ENCODE results near the gene TGFBR2. TPM values are rescaled to one million over a fixed set of nuclear protein-coding genes. Genes with fewer than 3 reads are reported as not detected.
A peak's percentile ranks its signal among the peaks of the same experiment; 100 is the strongest.

TGFBR2 gene
- total RNA-seq, 6 donors from 2014 or later, result 82.8 to 385 (median 285) TPM

DNA sequence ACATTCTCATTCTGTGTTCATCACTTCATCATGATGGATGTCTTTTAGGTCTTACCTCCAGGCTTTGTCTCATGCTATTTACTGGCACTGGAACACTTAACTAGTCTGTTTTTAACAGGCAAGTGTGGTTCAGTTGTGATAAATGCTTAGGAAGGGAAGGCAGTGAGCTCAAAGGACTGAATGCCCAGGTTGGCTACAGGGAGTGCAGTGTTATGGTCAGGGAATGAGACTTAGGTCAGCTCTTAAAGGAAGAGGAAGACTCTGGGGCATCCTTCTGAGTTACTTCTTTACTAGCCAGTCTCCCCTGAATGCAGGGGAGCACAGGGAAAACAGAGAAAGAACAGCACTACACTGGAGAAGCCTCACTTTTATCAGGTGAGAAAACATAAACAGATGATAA, 72.6 kb downstream of the TGFBR2 start:
- peaks cover 48 to 65% (median 49%) of the 10 kb centered on the region in 4 donors for H3K4me1 ChIP-seq

DNA sequence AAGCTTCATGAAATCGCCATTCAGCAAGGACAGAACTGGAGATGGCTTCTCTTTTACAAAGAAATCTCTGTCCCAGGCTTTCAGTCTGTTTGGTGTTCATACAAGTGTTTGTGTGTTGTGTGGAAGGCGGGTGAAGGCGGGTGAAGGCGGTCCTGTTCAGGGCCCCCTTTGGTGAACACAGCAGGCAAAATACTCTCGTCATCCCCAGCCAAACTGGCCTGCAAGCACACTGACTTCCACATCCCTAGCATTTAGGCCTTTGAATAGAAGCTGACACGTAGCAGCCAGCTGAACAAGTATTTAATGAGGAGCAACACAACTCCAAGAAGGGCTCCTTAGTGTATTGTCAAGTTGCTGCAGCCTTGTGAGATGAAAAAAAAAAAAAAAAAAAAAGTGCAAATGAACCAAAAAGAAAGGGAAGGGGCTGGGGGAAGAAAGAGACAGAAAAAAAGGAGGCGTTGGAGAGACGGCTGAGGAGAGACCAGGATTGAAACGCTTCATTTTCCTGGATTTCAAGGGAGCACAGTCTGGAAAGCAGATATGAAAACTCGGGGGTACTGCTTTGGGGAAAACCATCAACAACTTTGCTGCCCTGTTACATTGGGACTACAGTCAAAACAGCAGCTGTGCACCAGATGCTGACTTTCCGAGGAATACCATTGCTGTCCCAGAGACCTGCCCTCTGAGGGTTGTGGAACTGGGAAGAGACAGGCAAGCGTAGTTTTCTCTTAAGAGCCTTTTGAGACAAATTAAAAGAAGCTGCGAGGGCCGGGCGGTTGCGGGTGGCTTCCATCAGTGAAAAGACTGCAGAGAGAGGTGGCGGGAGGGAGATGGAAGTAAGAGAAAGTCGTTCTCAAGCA, 74.6 kb downstream of the TGFBR2 start:
- ATAC-seq (ENCODE audit: low FRiP score in 2 of 2) (peak; percentile 30 to 61), DNase-seq (peak in 1 of 2 donors; percentile 32)
- Histone ChIP-seq H3K4me3 (no peak overlapping the region), H3K36me3 (peaks cover 8 to 57% (median 30%) of the 10 kb centered on the region in 4 donors), H3K27ac (peak overlapping the region; percentile 41 to 84 (median 63)), H3K4me1 (peaks cover 57 to 77% (median 64%) of the 10 kb centered on the region in 4 donors), H3K9me3 (no peaks in the 10 kb centered on the region), H3K27me3 (no peaks in the 10 kb centered on the region)
- no peak for TF ChIP-seq POLR2A (IDR thresholded peaks at IDR 0.05)
- TF ChIP-seq, protein P1, sequence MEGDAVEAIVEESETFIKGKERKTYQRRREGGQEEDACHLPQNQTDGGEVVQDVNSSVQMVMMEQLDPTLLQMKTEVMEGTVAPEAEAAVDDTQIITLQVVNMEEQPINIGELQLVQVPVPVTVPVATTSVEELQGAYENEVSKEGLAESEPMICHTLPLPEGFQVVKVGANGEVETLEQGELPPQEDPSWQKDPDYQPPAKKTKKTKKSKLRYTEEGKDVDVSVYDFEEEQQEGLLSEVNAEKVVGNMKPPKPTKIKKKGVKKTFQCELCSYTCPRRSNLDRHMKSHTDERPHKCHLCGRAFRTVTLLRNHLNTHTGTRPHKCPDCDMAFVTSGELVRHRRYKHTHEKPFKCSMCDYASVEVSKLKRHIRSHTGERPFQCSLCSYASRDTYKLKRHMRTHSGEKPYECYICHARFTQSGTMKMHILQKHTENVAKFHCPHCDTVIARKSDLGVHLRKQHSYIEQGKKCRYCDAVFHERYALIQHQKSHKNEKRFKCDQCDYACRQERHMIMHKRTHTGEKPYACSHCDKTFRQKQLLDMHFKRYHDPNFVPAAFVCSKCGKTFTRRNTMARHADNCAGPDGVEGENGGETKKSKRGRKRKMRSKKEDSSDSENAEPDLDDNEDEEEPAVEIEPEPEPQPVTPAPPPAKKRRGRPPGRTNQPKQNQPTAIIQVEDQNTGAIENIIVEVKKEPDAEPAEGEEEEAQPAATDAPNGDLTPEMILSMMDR (IDR thresholded peaks at IDR 0.05), result no peak
- 68 to 78% methylated on average over 18 of the region's 18 CpGs for WGBS, 2 donors

More for the DNA sequence above, 72.6 kb downstream of the TGFBR2 start:
- no peaks in the 10 kb centered on the region for H3K27me3 ChIP-seq
- H3K4me3 ChIP-seq, result no peak overlapping the region
- peaks cover 8 to 67% (median 46%) of the 10 kb centered on the region in 4 donors for H3K36me3 ChIP-seq
- H3K27ac ChIP-seq, result peak overlapping the region in 2 of 4 donors; percentile 6 to 84
- H3K9me3 ChIP-seq, result no peaks in the 10 kb centered on the region
- ATAC-seq (ENCODE audit: low FRiP score in 2 of 2) (no peak), DNase-seq (no peak)
- no peak for TF ChIP-seq EP300 (IDR thresholded peaks at IDR 0.05)
- TF ChIP-seq POLR2AphosphoS5 (IDR thresholded peaks at IDR 0.05), result no peak
- TF ChIP-seq POLR2A (IDR thresholded peaks at IDR 0.05), result no peak
- TF ChIP-seq, protein P1 (IDR thresholded peaks at IDR 0.05), result no peak

DNA sequence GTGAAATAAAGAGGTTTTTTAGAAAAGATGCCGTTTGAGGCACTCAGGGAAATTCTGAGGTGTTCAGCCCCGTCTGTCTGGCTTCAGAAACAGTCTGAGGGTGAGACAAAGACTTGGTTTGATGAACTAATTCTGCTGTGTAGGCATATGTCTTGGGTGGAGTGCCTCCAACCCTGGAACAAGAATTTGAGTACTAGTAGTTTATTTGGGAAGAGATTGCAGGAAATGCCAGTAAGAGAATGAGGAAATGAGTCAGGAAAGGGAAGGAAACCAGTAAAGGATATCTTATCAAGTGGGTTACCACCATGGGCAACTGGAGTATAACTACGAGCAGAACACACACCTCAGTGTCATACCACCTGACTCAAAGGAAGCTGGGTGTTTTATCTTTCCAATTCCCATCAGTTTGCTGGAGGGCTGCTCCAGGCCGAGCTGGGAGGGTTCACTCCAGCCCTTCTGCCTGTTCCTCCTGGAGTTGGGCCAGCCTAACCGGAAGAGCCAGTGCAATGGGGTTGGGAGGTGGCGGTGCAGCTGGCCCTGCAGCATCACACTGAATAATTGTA, 75.3 kb downstream of the TGFBR2 start:
- H3K4me3 ChIP-seq, result no peak overlapping the region
- peaks cover 60 to 73% (median 65%) of the 10 kb centered on the region in 4 donors for H3K4me1 ChIP-seq
- peaks cover 6 to 53% (median 26%) of the 10 kb centered on the region in 4 donors for H3K36me3 ChIP-seq
- 25 to 41% methylated on average over 6 of the region's 6 CpGs for WGBS, 2 donors
- DNase-seq (no peak), ATAC-seq (ENCODE audit: low FRiP score in 2 of 2) (peak; percentile 67 to 83)
- H3K27ac ChIP-seq, result peak overlapping the region; percentile 41 to 84 (median 63)
- H3K9me3 ChIP-seq, result no peaks in the 10 kb centered on the region
- no peaks in the 10 kb centered on the region for H3K27me3 ChIP-seq
- TF ChIP-seq EP300 (IDR thresholded peaks at IDR 0.05) (peak in 2 of 4 donors; percentile 66 to 72), POLR2AphosphoS5 (IDR thresholded peaks at IDR 0.05) (peak; percentile 67 to 79)
- TF ChIP-seq, protein P1 (IDR thresholded peaks at IDR 0.05), result no peak

DNA sequence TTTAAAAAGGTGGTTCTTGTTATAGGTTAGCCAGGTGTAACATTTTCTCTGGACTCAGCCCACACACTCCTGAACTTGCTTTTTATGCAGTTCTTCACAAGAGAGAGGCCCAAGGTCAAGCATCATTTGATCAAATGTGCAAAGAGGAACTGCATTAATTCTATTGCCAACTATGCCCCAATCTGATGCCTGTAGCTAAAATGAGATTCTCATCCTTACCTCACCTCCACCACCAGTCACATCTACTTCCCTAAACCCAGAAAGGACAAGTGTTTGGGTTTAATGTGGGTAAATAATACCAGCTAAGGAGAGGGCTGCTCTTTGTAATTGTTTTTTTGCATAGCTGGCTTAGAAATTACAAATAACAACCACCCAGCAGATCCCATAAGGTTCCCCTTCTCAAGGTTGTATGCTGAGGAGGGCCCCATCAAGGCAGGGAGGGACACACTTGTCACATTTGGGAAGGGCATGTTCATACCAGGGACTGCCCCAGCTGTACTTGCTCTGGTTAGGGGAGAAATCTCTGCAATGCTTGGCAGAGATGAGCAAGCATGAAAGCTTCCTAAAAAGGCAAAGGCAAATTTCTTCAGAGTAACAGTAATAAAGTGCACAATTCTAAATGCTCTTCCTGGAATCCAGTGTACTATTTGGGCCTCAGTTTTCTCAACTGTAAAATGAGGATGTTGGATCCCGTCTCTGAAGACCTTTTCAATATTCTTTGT, 76.2 kb downstream of the TGFBR2 start:
- DNase-seq, result no peak
- peak in 1 of 2 donors; percentile 30 for ATAC-seq (ENCODE audit: low FRiP score in 2 of 2)
- H3K9me3 ChIP-seq, result no peaks in the 10 kb centered on the region
- H3K36me3 ChIP-seq, result peaks cover 3 to 53% (median 18%) of the 10 kb centered on the region in 4 donors
- H3K27ac ChIP-seq, result peak overlapping the region; percentile 41 to 84 (median 63)
- WGBS, 2 donors, result 61 to 72% methylated on average over 1 of the region's 1 CpG
- H3K27me3 ChIP-seq, result no peaks in the 10 kb centered on the region
- TF ChIP-seq EP300 (IDR thresholded peaks at IDR 0.05) (no peak), POLR2A (IDR thresholded peaks at IDR 0.05) (no peak)
- H3K4me1 ChIP-seq, result peaks cover 64 to 72% (median 70%) of the 10 kb centered on the region in 4 donors
- H3K4me3 ChIP-seq, result no peak overlapping the region

DNA sequence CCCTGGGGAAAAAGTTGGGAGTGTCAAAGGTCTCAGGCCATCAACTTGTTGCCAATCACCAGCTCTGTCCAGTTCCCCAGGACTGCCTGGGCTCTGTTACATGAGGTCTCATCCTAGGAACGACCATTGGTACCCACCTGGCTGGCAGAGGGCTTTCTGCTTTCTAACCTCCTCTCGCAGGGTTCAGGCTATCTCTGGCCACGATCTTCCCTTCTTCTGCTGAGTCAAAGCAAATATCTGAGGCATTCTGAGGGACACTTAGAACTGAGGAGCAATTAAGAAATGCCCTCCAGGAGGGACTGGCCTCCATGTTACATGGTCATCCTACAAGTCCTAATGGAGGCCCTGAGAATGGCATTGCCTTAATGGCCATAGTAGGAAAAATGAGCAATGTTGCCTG, 77.4 kb downstream of the TGFBR2 start:
- no peak for ATAC-seq (ENCODE audit: low FRiP score in 2 of 2)
- WGBS, 2 donors, result 67 to 78% methylated on average over 3 of the region's 3 CpGs
- H3K4me3 ChIP-seq, result no peak overlapping the region
- peaks cover 1 to 54% (median 12%) of the 10 kb centered on the region in 4 donors for H3K36me3 ChIP-seq
- H3K9me3 ChIP-seq, result no peaks in the 10 kb centered on the region
- no peak for DNase-seq
- peaks cover 72 to 84% (median 81%) of the 10 kb centered on the region in 4 donors for H3K4me1 ChIP-seq
- H3K27me3 ChIP-seq, result no peaks in the 10 kb centered on the region
- H3K27ac ChIP-seq, result peak overlapping the region in 3 of 4 donors; percentile 22 to 84 (median 74)
- TF ChIP-seq, protein P1 (IDR thresholded peaks at IDR 0.05), result no peak
- no peak for TF ChIP-seq POLR2AphosphoS5 (IDR thresholded peaks at IDR 0.05)
- no peak for TF ChIP-seq EP300 (IDR thresholded peaks at IDR 0.05)
- TF ChIP-seq POLR2A (IDR thresholded peaks at IDR 0.05), result no peak
